HepG2 (cell line): Measurements from ENCODE around the gene LRP1B. TPM values are rescaled to one million over a fixed set of nuclear protein-coding genes. Genes with fewer than 3 reads are reported as not detected.

Experiments used
- ATAC-seq: fragments of 200-7000 bp; cut with Tn5 transposase; 3 replicates; pipeline ENCODE4 v1.9.1; 2020; ENCODE audit warnings: mild to moderate bottlenecking, moderate library complexity
- BruUV-seq: library from RNA; stranded (reverse); fragments of 400-500 nt; replicated peaks from 2 replicates; lab custom pipeline; 2021; lab: Mats Ljungman, UMichigan
- CTCF ChIA-PET: fragments of 300-600 bp; formaldehyde crosslinking; extraction: SDS; loops from one replicate; lab custom pipeline; 2021; ENCODE audit warnings: low total read pairs, inconsistent platforms, low intra/inter-chr PET ratio; lab: Yijun Ruan, JAX
- POLR2A ChIA-PET: fragments of 350-600 bp; sonication (Branson Sonifier 250); formaldehyde crosslinking; loops from one replicate; lab custom pipeline; 2020; ENCODE audit warnings: antibody characterized with exemption, inconsistent platforms; lab: Yijun Ruan, JAX
- DNase-seq: peaks from one replicate; pipeline ENCODE4 v3.0.0-alpha.2; 2015; ENCODE audit warnings: low spot score
- FAIRE-seq: peaks from 3 replicates; lab custom pipeline; 2011; peaks lifted over from hg19 to GRCh38; lab: Jason Lieb, UNC
- H2AFZ ChIP-seq: one replicate; pipeline ENCODE4 v1.6.1; 2011; ENCODE audit warnings: low read length, inconsistent platforms
- H3K27ac ChIP-seq: fragments of 300-600 bp; 3 replicates; pipeline ENCODE4 v1.8.0; 2011; ENCODE audit warnings: mixed run types, mild to moderate bottlenecking, mixed read lengths, low read length, inconsistent platforms; ENCODE audit not compliant: insufficient read depth; ENCODE audit errors: extremely low read length
- H3K27me3 ChIP-seq, 2 experiments: fragments of 200-600 bp in 1 of 2; 2 replicates in 1 of 2; 3 replicates in 1 of 2; pipeline versions ENCODE4 v1.6.0 to v1.8.0; 2011; ENCODE audit warnings: low read length in 2 of 2, mild to moderate bottlenecking in 2 of 2, moderate library complexity in 2 of 2, inconsistent platforms in 1 of 2; ENCODE audit not compliant: insufficient read depth in 2 of 2, control insufficient read depth in 1 of 2
- H3K36me3 ChIP-seq, 2 experiments: fragments of 200-600 bp in 1 of 2; replicated peaks in 1 of 2; 2 replicates in 1 of 2; 3 replicates in 1 of 2; pipeline versions ENCODE4 v1.5.1 to v1.8.0; 2011; ENCODE audit warnings: low read length in 2 of 2, inconsistent platforms in 1 of 2; ENCODE audit not compliant: insufficient read depth in 2 of 2, control insufficient read depth in 1 of 2
- H3K4me1 ChIP-seq: 2 replicates; pipeline ENCODE4 v1.5.1; 2012; ENCODE audit warnings: low read length, inconsistent platforms; ENCODE audit not compliant: insufficient read depth
- H3K4me2 ChIP-seq: 2 replicates; pipeline ENCODE4 v1.6.0; 2011; ENCODE audit warnings: low read depth, low read length, inconsistent platforms
- H3K4me3 ChIP-seq, 3 experiments: fragments of 200-600 bp in 1 of 3; sonication (generic), shearing (Covaris generic) in 1 of 3; replicated peaks in 1 of 3; 2 replicates each; pipeline ENCODE4 v1.5.1; 2011 to 2016; ENCODE audit warnings: low read length in 3 of 3, inconsistent platforms in 2 of 3, low read depth in 2 of 3, mild to moderate bottlenecking in 2 of 3, control low read depth in 1 of 3, mixed read lengths in 1 of 3; ENCODE audit not compliant: insufficient read depth in 1 of 3
- H3K79me2 ChIP-seq: one replicate; pipeline ENCODE4 v1.6.1; 2011; ENCODE audit warnings: low read length, inconsistent platforms; ENCODE audit not compliant: insufficient read depth
- H3K9ac ChIP-seq: 2 replicates; pipeline ENCODE4 v1.6.0; 2011; ENCODE audit warnings: mild to moderate bottlenecking, low read depth, low read length, inconsistent platforms; ENCODE audit not compliant: insufficient read depth
- H3K9me3 ChIP-seq: 2 replicates; pipeline ENCODE4 v1.5.1; 2012; ENCODE audit warnings: mild to moderate bottlenecking, low read length
- H4K20me1 ChIP-seq: 2 replicates; pipeline ENCODE4 v1.6.0; 2011; ENCODE audit warnings: inconsistent platforms, mild to moderate bottlenecking, low read length, moderate library complexity; ENCODE audit not compliant: insufficient read depth
- ATF4 ChIP-seq, 2 experiments: fragments of 450-650 bp in 1 of 2; sonication (generic) in 1 of 2; formaldehyde crosslinking; IDR thresholded peaks; 2 replicates each; pipeline versions ENCODE4 v1.5.0 to v1.8.0; 2020 to 2022; ENCODE audit warnings: mild to moderate bottlenecking in 1 of 2, missing genetic modification reagents in 1 of 2
- ATF7 ChIP-seq, 2 experiments: fragments of 450-650 bp in 1 of 2; sonication (generic) in 1 of 2; formaldehyde crosslinking in 1 of 2; IDR thresholded peaks; 2 replicates each; pipeline versions ENCODE4 v1.4.0 to v1.6.1; 2016 to 2020; ENCODE audit warnings: antibody characterized with exemption in 1 of 2, mild to moderate bottlenecking in 1 of 2, missing genetic modification reagents in 1 of 2
- BRCA1 ChIP-seq: sonication (generic); formaldehyde crosslinking; IDR thresholded peaks from 2 replicates; pipeline ENCODE4 v1.4.0; 2020; ENCODE audit warnings: missing genetic modification reagents
- EZH2 ChIP-seq: conservative IDR thresholded peaks from 2 replicates; pipeline ENCODE4 v1.6.1; 2012; ENCODE audit warnings: mild to moderate bottlenecking, low read depth, low read length, moderate library complexity
- FOXC1 ChIP-seq: sonication (generic); formaldehyde crosslinking; IDR thresholded peaks from 2 replicates; pipeline ENCODE4 v1.8.0; 2022; ENCODE audit warnings: mild to moderate bottlenecking, missing genetic modification reagents, borderline replicate concordance
- HBP1 ChIP-seq: IDR thresholded peaks from 2 replicates; pipeline ENCODE4 v1.6.1; 2016; ENCODE audit warnings: low read depth, control low read depth
- HIVEP1 ChIP-seq: sonication (generic); formaldehyde crosslinking; IDR thresholded peaks from 2 replicates; pipeline ENCODE4 v1.4.0; 2020; ENCODE audit warnings: mild to moderate bottlenecking, missing genetic modification reagents
- HMG20B ChIP-seq: conservative IDR thresholded peaks from 2 replicates; pipeline ENCODE4 v1.6.1; 2016; ENCODE audit warnings: missing genetic modification reagents, missing compliant biosample characterization
- HNRNPL ChIP-seq: fragments of 200-400 bp; formaldehyde crosslinking; IDR thresholded peaks from 2 replicates; pipeline ENCODE4 v1.6.1; 2017; ENCODE audit warnings: mild to moderate bottlenecking, low read depth, low read length
- HNRNPUL1 ChIP-seq: fragments of 200-400 bp; formaldehyde crosslinking; IDR thresholded peaks from 2 replicates; pipeline ENCODE4 v1.6.1; 2017; ENCODE audit warnings: low read depth, mild to moderate bottlenecking, low read length, moderate library complexity
- IRF2 ChIP-seq: IDR thresholded peaks from 2 replicates; pipeline ENCODE4 v1.6.1; 2018; ENCODE audit warnings: missing genetic modification reagents, missing compliant biosample characterization
- KDM3A ChIP-seq: IDR thresholded peaks from 2 replicates; pipeline ENCODE4 v1.6.1; 2018; ENCODE audit warnings: low read depth, missing compliant biosample characterization
- MIXL1 ChIP-seq: IDR thresholded peaks from 2 replicates; pipeline ENCODE4 v1.6.1; 2016
- MTF2 ChIP-seq: sonication (generic); formaldehyde crosslinking; IDR thresholded peaks from 2 replicates; pipeline ENCODE4 v1.5.0; 2020; ENCODE audit warnings: missing genetic modification reagents, borderline replicate concordance
- NONO ChIP-seq, 2 experiments: fragments of 450-650 bp in 1 of 2; sonication (generic) in 1 of 2; formaldehyde crosslinking in 1 of 2; IDR thresholded peaks in 1 of 2; conservative IDR thresholded peaks in 1 of 2; 2 replicates each; pipeline versions ENCODE4 v1.6.1 to v1.8.0; 2017 to 2022; ENCODE audit warnings: mild to moderate bottlenecking in 1 of 2, missing genetic modification reagents in 1 of 2, moderate library complexity in 1 of 2
- NR2F2 ChIP-seq: IDR thresholded peaks from 2 replicates; pipeline ENCODE4 v1.6.1; 2012; ENCODE audit warnings: low read depth, inconsistent platforms, borderline replicate concordance
- RELA ChIP-seq: sonication (generic); formaldehyde crosslinking; IDR thresholded peaks from 2 replicates; pipeline ENCODE4 v1.4.0; 2020; ENCODE audit warnings: missing genetic modification reagents
- SNAPC5 ChIP-seq: sonication (generic); formaldehyde crosslinking; IDR thresholded peaks from 2 replicates; pipeline ENCODE4 v1.8.1; 2023; ENCODE audit warnings: mild to moderate bottlenecking, missing genetic modification reagents, borderline replicate concordance
- TFAP4 ChIP-seq: sonication (generic); IDR thresholded peaks from 2 replicates; pipeline ENCODE4 v1.6.1; 2016; ENCODE audit warnings: low read depth, borderline replicate concordance
- TOE1 ChIP-seq: sonication (generic); formaldehyde crosslinking; IDR thresholded peaks from 2 replicates; pipeline ENCODE4 v1.4.0; 2020; ENCODE audit warnings: mild to moderate bottlenecking, missing genetic modification reagents
- TSC22D2 ChIP-seq: sonication (generic); formaldehyde crosslinking; IDR thresholded peaks from 2 replicates; pipeline ENCODE4 v1.5.1; 2020; ENCODE audit warnings: missing genetic modification reagents, mild to moderate bottlenecking, borderline replicate concordance
- ZNF530 ChIP-seq: sonication (generic); formaldehyde crosslinking; IDR thresholded peaks from 2 replicates; pipeline ENCODE4 v1.5.0; 2020; ENCODE audit warnings: low read depth, mild to moderate bottlenecking, missing genetic modification reagents
- ZNF850 ChIP-seq: sonication (generic); formaldehyde crosslinking; conservative IDR thresholded peaks from 2 replicates; pipeline ENCODE4 v1.9.0; 2021; ENCODE audit warnings: mild to moderate bottlenecking, missing genetic modification reagents
- in situ Hi-C: cut with HindIII; loops from 2 replicates; pipeline ENCODE4 v1.10.0; 2017; ENCODE audit warnings: low pct_unique_long_range_greater_than_20kb; ENCODE audit not compliant: extremely low pct_ligation_motif_present
- intact Hi-C: fragments of 100-400 bp; cut with micrococcal nuclease; formaldehyde crosslinking; loops from one replicate; pipeline ENCODE4 v1.10.0; 2022; ENCODE audit not compliant: unreplicated experiment
- polyA plus RNA-seq, 8 experiments: library from polyadenylated mRNA; depleted of rRNA in 3 of 8; stranded (reverse) in 7 of 8; unstranded in 1 of 8; fragments of >200 nt; fragmentation: Illumina TruSeq in 4 of 8; extraction: Trizol in 4 of 8; gene quantifications; 2 replicates each; pipeline versions ENCODE4 v1.2.1 to v1.2.3, GENCODE V29; 2011 to 2016; ENCODE audit warnings: low read depth in 4 of 8, missing spikeins in 1 of 8, mixed read lengths in 1 of 8; ENCODE audit not compliant: insufficient read depth in 1 of 8
- total RNA-seq, 5 experiments: library from RNA; depleted of rRNA; stranded (reverse); fragments of >200 nt; fragmentation: Illumina TruSeq; extraction: Trizol; gene quantifications; 2 replicates each; pipeline ENCODE4 v1.2.3, GENCODE V29; 2016; ENCODE audit warnings: low read depth in 1 of 5

Gene LRP1B
- total and polyA plus RNA-seq, 2 of the 13 experiments (the other 11 are each of a cell fraction or from before 2014, with no cell fraction given) = 0.04 TPM; not detected in 1

- no peak for TF ChIP-seq HBP1
- TF ChIP-seq TOE1 (CRISPR knock-in tag) = no peak
- TF ChIP-seq NR2F2 = no peak
- no peak for TF ChIP-seq ATF4 (CRISPR knock-in tag; IDR thresholded peaks at IDR 0.05)
- no peak for TF ChIP-seq HNRNPUL1
- TF ChIP-seq ATF7 (IDR thresholded peaks at IDR 0.05) = no peak
- TF ChIP-seq ATF7 (CRISPR knock-in tag; IDR thresholded peaks at IDR 0.05) = no peak
- TF ChIP-seq EZH2 = no peak
- TF ChIP-seq HMG20B (CRISPR knock-in tag) = no peak
- TF ChIP-seq KDM3A = no peak
Observed at GRCh38 chr2:142139384-142139783, 8.6 kb upstream of the LRP1B start (continued).

GRCh38 chr2:142136571-142136970 is 5.8 kb upstream of the LRP1B start:
- H4K20me1 ChIP-seq = no peaks in the 10 kb centered on the region
- H3K9ac ChIP-seq = no peak overlapping the region
- FAIRE-seq (no peak), DNase-seq (no peak), ATAC-seq (no peak)
- intact Hi-C loops = no loop called here
- ChIA-PET POLR2A (no interaction called here), CTCF (no interaction called here)
- BruUV-seq = no TSS peak
- H2AFZ ChIP-seq = no peak overlapping the region
- peaks cover 0 to 5% of the 10 kb centered on the region in 2 experiments; a peak in 2 of 5 replicates for H3K27me3 ChIP-seq
- no peak overlapping the region for H3K27ac ChIP-seq
- in situ Hi-C loops = no loop called here
- no peaks in the 10 kb centered on the region for H3K9me3 ChIP-seq
- no peaks in the 10 kb centered on the region for H3K36me3 ChIP-seq
- H3K4me2 ChIP-seq = no peak overlapping the region
- peaks cover 4% of the 10 kb centered on the region for H3K4me1 ChIP-seq
- no peaks in the 10 kb centered on the region for H3K79me2 ChIP-seq
- no peak overlapping the region for H3K4me3 ChIP-seq
- TF ChIP-seq MTF2 = no peak
- TF ChIP-seq HNRNPL = no peak
- TF ChIP-seq RELA (CRISPR knock-in tag) = no peak
- no peak for TF ChIP-seq TFAP4
- TF ChIP-seq BRCA1 (CRISPR knock-in tag) = no peak
- TF ChIP-seq SNAPC5 (CRISPR knock-in tag) = no peak
- no peak for TF ChIP-seq TSC22D2 (CRISPR knock-in tag)
- TF ChIP-seq IRF2 (CRISPR knock-in tag) = no peak
- TF ChIP-seq NONO (IDR thresholded peaks at IDR 0.05) = no peak
- no peak for TF ChIP-seq NONO (CRISPR knock-in tag; conservative IDR thresholded peaks at IDR 0.05)
- no peak for TF ChIP-seq MIXL1 (CRISPR knock-in tag)
- TF ChIP-seq ZNF850 = no peak
- TF ChIP-seq ZNF530 (CRISPR knock-in tag) = no peak
- no peak for TF ChIP-seq HIVEP1 (CRISPR knock-in tag)
- no peak for TF ChIP-seq FOXC1 (CRISPR knock-in tag)
